Muscle of leg (tissue), 11 donors: ENCODE measurements around the gene LIPA. TPM values are rescaled to one million over a fixed set of nuclear protein-coding genes. Genes with fewer than 3 reads are reported as not detected.

Experiments
- DNase-seq: peaks from one replicate; pipeline ENCODE4 v3.0.0; 2013
- H3K27ac ChIP-seq: one replicate; pipeline ENCODE4 v1.5.1; 2013; ENCODE audit warnings: mild to moderate bottlenecking, low read length, control low read depth
- H3K27me3 ChIP-seq: one replicate; pipeline ENCODE4 v1.6.1; 2013; ENCODE audit warnings: low read length; ENCODE audit not compliant: control insufficient read depth, insufficient read depth
- H3K36me3 ChIP-seq: one replicate; pipeline ENCODE4 v1.6.1; 2013; ENCODE audit warnings: low read length; ENCODE audit not compliant: control insufficient read depth, insufficient read depth
- H3K4me1 ChIP-seq: one replicate; pipeline ENCODE4 v1.6.1; 2013; ENCODE audit warnings: low read length; ENCODE audit not compliant: control insufficient read depth, insufficient read depth
- H3K4me3 ChIP-seq: one replicate; pipeline ENCODE4 v1.5.1; 2013; ENCODE audit warnings: low read length, control low read depth
- H3K9me3 ChIP-seq: replicated peaks from 2 replicates; pipeline ENCODE4 v1.6.1; 2013; ENCODE audit warnings: low read depth, low read length; ENCODE audit not compliant: control insufficient read depth
- WGBS: methylation state at CpG from one replicate; pipeline ENCODE4 v1.1.5; 2013; ENCODE audit warnings: missing lambda C conversion rate; ENCODE audit not compliant: insufficient coverage; 5-methylcytosine and 5-hydroxymethylcytosine counted together
- polyA plus RNA-seq, 8 donors: library from polyadenylated mRNA; unstranded; fragments of 120-200 nt; gene quantifications; one replicate each; pipeline versions ENCODE4 v1.2.1 to v1.2.3, GENCODE V29; 2013; ENCODE audit warnings: inconsistent platforms in 1 of 8, low replicate concordance in 1 of 8; ENCODE audit not compliant: insufficient read length in 8 of 8, insufficient read depth in 1 of 8
- total RNA-seq: library from RNA; stranded (reverse); fragments of 120-200 nt; gene quantifications from one replicate; pipeline ENCODE4 v1.2.4, GENCODE V29; 2013

LIPA gene
- total and polyA plus RNA-seq, 9 donors: 26.8 to 51.3 (median 34.0) TPM

- H3K27ac ChIP-seq: peak overlapping the region; percentile 37
- no peak overlapping the region for H3K4me3 ChIP-seq
- H3K27me3 ChIP-seq: no peaks in the 10 kb centered on the region
- peak; percentile 64 for DNase-seq
- peaks cover 13% of the 10 kb centered on the region for H3K36me3 ChIP-seq
- H3K9me3 ChIP-seq: no peaks in the 10 kb centered on the region
- peaks cover 5% of the 10 kb centered on the region for H3K4me1 ChIP-seq
- 56% methylated on average over 4 of the region's 8 CpGs for WGBS
Observed at GRCh38 chr10:89242840-89243568, 8.6 kb downstream of the LIPA start.

- no peaks in the 10 kb centered on the region for H3K9me3 ChIP-seq
- H3K27ac ChIP-seq: peak overlapping the region; percentile 60
- no peak for DNase-seq
- H3K4me1 ChIP-seq: peaks cover 5% of the 10 kb centered on the region
- H3K27me3 ChIP-seq: no peaks in the 10 kb centered on the region
- H3K36me3 ChIP-seq: peaks cover 14% of the 10 kb centered on the region
- no peak overlapping the region for H3K4me3 ChIP-seq
Observed at GRCh38 chr10:89242345-89242684, 9.3 kb downstream of the LIPA start.

DNA sequence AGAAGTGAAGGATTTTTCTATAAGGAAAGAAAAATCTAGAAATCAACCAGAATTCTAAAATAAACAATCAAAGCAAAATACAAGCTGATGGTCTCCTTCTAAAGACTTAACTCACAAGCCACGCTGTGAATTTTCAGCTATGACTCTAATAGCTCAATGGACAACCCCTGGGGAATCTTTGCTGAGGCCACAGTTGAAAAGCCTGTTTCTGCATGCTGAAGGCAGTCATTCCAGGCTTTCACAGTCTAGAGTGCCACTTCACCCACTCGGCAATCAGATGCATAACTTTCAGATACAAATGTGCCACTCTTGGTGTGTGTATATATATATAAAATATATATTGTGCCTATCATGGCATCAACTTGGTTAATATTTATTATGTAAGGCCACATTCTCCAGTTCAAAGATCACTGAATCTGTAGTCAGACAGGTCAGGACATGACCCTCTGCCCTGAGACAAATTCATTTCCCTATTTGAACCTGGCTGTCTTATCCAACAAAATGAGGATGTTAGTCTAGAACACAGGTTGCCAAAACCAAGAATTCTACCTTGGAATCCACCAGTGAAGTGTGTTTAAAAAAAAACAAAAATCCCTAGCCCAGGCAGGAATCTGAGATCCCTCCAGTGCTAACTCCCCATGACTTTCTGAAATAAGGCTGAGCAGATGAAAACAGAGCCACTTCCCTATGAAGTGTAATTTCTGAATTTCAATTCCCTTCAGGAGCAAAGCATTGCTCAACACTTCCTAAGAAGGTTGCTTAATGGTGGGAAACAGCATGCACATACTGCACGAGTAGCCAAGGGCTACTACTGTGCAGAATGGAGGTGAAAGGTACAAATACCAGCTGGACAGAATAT is 9.9 kb downstream of the LIPA start:
- peak overlapping the region; percentile 60 for H3K27ac ChIP-seq
- H3K36me3 ChIP-seq: peaks cover 14% of the 10 kb centered on the region
- peak; percentile 61 for DNase-seq
- peaks cover 5% of the 10 kb centered on the region for H3K4me1 ChIP-seq
- no peak overlapping the region for H3K4me3 ChIP-seq
- no peaks in the 10 kb centered on the region for H3K27me3 ChIP-seq
- H3K9me3 ChIP-seq: no peaks in the 10 kb centered on the region
- 67% methylated on average over 1 of the region's 3 CpGs for WGBS

DNA sequence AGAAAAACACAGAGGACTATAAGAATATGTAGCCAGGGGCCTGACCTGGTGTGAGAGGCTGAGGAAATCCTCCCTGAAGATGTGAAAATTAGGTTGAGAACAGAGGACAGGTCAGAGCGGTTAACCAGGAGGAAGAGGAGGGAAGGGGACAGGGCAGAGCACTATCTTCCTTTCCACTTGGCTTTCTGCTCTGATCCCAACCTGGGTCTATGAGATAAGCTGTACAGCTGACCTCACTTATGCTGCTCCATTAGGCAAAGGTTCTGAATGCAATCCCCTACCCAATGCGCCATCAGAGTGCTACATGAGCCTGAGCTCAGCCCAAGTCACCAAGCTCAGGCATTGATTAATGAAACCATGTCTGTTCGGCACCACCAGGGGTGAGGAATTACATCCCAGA is 10.5 kb downstream of the LIPA start:
- Histone ChIP-seq H3K36me3 (peaks cover 14% of the 10 kb centered on the region), H3K27ac (no peak overlapping the region), H3K4me3 (no peak overlapping the region), H3K27me3 (no peaks in the 10 kb centered on the region), H3K4me1 (peaks cover 5% of the 10 kb centered on the region), H3K9me3 (no peaks in the 10 kb centered on the region)
- WGBS: 100% methylated on average over 1 of the region's 3 CpGs
- no peak for DNase-seq

- no peak for DNase-seq
- Histone ChIP-seq H3K9me3 (no peaks in the 10 kb centered on the region), H3K27me3 (no peaks in the 10 kb centered on the region), H3K27ac (no peak overlapping the region), H3K4me3 (no peak overlapping the region), H3K36me3 (peaks cover 14% of the 10 kb centered on the region), H3K4me1 (peaks cover 5% of the 10 kb centered on the region)
- WGBS: 50% methylated on average over 1 of the region's 3 CpGs
Observed at GRCh38 chr10:89240519-89240918, 11.1 kb downstream of the LIPA start.

DNA sequence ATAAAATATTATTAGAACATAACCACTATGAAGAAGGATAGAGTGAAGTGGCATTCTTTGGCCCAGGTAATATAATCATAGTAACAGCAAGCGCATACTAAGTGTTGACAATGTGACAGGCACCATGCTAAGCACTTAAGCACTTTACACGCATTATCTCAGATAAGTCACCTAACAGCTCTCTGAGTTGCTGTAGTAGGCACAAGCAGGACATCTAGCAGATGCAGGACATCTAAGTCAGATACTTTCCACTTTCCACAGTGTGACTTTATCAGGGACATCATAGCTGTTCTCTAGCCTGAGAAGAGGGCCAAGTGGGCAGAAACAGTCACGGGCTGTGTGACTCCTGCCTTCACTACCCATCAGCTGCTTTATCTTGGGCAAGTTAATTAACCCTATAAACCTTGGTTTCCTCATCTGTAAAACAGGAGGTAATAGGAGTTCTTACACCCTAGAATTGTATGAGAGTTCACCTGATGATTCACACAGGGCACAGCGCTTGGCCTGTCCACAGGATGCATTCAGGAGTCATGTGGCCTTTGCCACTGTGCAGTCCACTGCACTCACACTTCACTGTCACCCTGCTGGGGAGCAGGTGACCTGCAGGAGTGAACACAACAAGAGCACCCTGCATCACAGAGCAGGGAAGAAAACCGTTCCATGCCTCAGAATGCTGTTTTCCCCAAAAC is 12.5 kb downstream of the LIPA start:
- H3K27me3 ChIP-seq: no peaks in the 10 kb centered on the region
- H3K4me1 ChIP-seq: peaks cover 5% of the 10 kb centered on the region
- H3K27ac ChIP-seq: no peak overlapping the region
- WGBS: 100% methylated on average over 4 of the region's 5 CpGs
- H3K9me3 ChIP-seq: no peaks in the 10 kb centered on the region
- no peak for DNase-seq
- H3K36me3 ChIP-seq: peaks cover 15% of the 10 kb centered on the region
- H3K4me3 ChIP-seq: no peak overlapping the region

DNA sequence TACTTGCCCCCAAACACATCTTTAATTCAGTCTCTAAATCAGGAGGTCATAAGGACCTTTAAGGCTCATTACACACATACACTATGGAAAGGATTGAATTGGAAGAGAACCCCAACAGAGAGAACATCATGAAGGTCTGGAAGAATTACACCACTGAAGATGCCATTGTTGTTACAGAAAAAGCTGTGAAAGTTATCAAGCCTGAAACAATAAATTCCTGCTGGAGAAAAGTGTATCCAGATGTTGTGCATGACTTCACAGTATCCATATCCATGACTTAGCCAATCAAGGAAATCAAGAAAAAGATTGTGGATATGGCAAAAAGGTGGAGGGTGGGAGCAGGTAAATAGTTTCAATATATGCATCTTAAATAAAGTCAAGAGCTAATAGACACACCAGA is 13.7 kb downstream of the LIPA start:
- no peak overlapping the region for H3K27ac ChIP-seq
- no peaks in the 10 kb centered on the region for H3K9me3 ChIP-seq
- H3K27me3 ChIP-seq: no peaks in the 10 kb centered on the region
- peaks cover 4% of the 10 kb centered on the region for H3K4me1 ChIP-seq
- H3K36me3 ChIP-seq: peaks cover 13% of the 10 kb centered on the region
- no peak overlapping the region for H3K4me3 ChIP-seq
- DNase-seq: no peak

DNA sequence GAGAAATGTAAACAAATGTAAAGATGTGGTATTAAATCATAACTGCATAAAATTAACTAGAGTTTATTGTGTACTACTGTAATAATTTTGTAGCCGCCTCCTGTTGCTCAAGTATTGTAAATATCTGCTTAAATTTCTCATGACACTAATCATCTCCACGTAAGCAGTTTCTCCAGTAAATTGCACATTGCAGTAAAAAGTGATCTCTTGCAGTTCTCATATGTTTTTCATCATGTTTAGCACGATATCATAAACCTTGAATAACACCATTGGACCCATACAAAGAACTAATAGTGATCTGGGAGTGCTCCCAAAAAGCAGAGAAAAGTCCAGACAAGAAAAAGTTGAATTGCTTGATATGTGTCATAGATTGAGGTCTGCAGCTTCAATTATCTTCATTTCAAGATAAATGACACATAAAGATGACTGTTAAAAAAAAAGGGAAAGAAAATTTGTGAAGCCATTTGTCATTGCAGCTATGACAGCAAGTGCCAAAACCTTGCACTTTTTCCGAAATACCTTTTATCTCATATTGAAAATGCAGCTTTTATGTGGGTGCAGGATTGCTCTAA is 15.3 kb downstream of the LIPA start:
- H3K9me3 ChIP-seq: no peaks in the 10 kb centered on the region
- no peak overlapping the region for H3K27ac ChIP-seq
- H3K4me1 ChIP-seq: no peaks in the 10 kb centered on the region
- H3K4me3 ChIP-seq: no peak overlapping the region
- no peaks in the 10 kb centered on the region for H3K27me3 ChIP-seq
- DNase-seq: peak; percentile 71
- peaks cover 16% of the 10 kb centered on the region for H3K36me3 ChIP-seq
- no CpG with 5 or more reads among the region's 4 CpGs for WGBS

GRCh38 chr10:89235073-89235798 is 16.3 kb downstream of the LIPA start:
- H3K27ac ChIP-seq: no peak overlapping the region
- peaks cover 13% of the 10 kb centered on the region for H3K36me3 ChIP-seq
- WGBS: 68% methylated on average over 8 of the region's 12 CpGs
- no peaks in the 10 kb centered on the region for H3K4me1 ChIP-seq
- H3K4me3 ChIP-seq: no peak overlapping the region
- DNase-seq: peak; percentile 81
- H3K27me3 ChIP-seq: no peaks in the 10 kb centered on the region
- H3K9me3 ChIP-seq: no peaks in the 10 kb centered on the region
